GM19023 (cell line): ENCODE results near the gene AQP11.
A peak's percentile ranks its signal among the peaks of the same experiment; 100 is the strongest.
"Not testable (repeated sequence)": the region's sequence is repeated elsewhere in the genome, so short reads cannot be mapped to it uniquely, and the experiment has no call there.

ENCODE experiments used
- ATAC-seq: cut with Tn5 transposase; IDR thresholded peaks from one replicate; pipeline ENCODE4 v1.9.1; 2021; ENCODE audit warnings: mild to moderate bottlenecking, moderate library complexity; ENCODE audit not compliant: unreplicated experiment

Gene AQP11

DNA sequence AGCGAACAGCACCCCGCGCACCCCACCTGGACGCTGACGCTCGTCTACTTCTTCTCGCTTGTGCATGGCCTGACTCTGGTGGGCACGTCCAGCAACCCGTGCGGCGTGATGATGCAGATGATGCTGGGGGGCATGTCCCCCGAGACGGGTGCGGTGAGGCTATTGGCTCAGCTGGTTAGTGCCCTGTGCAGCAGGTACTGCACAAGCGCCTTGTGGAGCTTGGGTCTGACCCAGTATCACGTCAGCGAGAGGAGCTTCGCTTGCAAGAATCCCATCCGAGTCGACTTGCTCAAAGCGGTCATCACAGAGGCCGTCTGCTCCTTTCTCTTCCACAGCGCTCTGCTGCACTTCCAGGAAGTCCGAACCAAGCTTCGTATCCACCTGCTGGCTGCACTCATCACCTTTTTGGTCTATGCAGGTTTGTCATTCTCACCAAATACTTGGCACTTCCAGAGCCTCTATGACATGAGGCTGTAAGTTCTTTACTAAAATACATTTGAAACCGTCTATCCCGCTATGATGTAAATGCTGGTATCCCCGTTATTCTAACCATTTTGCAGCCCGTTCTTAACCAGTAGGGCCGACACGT lies 535 bp downstream of the AQP11 start:
- ATAC-seq = peak; percentile 10

DNA sequence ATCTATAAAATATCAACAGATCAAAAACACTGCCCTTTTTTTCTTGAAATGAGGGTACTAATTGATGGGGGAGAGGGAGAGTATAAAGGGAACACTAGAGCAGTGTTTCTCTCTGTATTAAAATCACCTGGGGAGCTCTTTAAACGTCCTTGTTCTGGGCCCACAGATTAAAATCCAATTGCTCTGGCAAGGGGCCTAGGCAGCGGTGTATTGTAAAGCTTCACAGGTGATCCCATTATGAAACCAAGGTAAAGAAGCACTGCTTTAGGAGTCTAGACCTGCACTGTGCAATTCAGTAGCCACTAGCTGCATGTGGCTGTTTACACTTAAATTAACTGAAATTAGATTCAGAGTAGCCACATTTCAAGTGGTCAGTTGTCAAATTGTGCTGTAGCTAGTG lies 3.0 kb downstream of the AQP11 start:
- no peak for ATAC-seq

DNA sequence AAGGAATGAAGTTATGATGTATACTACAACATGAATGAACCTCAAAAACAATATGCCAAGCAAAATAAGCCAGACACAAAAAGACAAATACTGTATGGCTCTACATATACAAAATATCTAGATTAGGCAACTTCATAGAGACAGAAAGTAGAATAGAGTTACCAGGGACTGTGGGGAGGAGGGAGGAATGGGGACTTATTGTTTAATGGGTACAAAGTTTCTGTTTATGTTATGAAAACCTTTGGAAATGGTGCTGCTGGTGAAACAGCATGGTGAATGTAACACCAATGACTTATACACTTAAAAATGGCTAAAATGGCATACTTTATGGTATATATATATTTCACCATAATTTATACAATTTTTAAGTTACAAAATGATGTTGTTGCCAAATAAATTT lies 4.1 kb downstream of the AQP11 start:
- no peak for ATAC-seq

DNA sequence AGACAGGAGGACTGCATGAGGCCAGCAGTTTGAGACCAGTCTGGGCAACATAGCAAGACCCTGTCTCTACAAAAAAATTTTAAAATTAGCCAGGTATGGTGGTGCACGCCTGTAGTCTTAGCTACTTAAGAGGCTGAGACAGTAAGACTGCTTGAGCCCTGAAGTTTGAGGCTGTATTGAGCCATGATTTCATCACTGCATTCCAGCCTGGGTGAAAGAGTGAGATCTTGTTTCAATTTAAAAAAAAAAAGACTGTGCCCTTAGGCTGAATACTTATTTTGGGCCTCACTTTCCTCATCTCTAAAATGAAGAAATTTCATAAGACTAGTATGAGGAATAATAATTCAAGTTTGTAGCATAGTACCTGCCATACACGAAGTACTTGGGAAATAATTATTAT lies 6.9 kb downstream of the AQP11 start:
- no peak for ATAC-seq

DNA sequence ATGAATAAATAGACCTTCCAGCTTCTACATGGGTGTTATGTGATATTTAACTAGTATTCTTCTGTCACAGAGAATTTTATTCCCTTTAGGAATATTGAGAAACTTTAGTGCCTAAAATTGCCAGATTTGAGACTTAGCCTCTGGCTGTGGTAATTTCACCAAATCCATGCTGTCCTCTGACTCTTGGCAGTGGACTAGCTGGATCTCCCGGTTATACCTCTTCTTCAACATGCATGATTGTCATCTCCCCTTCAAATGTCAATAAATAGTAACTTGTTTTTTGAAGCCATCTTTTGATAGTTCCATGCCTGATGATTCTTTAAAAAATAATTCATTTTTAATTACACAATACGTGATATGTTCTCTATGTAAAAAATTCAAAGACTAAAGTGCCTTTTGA lies 8.4 kb downstream of the AQP11 start:
- no peak for ATAC-seq

DNA sequence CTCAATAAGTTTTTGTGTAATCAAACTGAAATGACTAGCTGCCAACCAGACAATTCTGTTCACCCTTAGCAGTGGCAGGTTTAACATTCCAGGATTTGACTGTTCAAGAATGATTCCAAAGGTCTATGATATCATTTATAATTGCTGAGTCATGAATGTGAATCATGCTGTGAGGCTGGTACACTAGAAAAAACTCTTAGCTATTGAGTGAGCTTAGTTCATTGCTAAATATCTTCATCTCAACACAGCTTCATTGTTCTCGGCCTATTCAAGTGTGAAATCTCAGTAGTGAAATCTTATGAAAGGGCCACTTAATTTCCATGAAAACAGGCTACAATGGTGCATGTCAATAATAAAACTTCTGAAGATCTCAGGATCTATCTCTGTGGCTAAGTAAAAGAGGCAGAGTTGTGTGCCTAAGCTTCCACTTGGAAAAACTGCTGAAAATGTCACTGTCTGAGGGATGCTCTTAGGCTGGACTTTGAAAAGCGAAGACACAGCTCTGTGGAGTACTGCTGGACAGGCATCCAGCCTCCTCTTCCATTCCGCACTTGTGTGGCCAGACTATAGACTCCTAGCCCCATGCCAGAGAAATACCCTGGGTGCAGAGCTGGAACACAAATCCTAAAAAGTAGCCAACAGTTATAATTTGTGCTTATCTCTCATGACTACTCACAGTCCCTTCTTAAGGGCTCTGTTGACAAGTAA lies 12.8 kb downstream of the AQP11 start:
- ATAC-seq = no peak

DNA sequence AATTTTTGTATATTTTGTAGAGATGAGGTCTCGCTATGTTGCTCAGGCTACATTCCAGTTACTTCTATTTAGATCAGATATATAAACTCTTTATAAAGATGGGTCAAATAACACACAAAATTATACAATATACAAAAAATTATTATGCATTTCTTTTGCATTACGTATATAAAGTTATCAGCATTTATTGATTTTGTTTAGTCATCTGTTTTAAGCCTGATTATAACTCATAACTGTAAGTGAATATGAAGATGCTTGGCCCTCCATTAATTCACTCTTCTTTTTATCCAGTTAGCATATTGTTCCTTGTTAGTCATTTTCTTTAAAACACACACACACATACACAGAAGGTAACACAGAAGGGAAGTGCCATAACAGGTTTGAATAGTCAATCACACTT lies 14.5 kb downstream of the AQP11 start:
- ATAC-seq = no peak

DNA sequence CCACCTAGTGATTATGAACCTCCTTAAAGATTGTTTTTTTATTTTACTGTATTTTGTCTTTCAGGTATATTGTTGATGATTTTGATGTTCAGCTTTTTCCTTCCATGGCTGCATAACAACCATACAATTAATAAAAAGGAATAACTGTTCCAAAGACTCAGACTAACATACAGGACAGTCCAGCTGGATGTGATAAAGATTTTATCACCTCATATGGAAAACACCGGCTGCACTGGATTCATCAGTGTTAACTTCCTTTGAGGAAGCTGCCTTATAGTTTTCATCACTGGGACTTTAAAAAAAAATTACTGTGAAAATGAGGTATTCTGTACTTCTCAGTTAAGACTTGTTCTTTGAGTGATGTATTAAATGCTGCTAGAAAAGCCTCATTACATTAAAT lies 19.5 kb downstream of the AQP11 start:
- ATAC-seq = no peak

DNA sequence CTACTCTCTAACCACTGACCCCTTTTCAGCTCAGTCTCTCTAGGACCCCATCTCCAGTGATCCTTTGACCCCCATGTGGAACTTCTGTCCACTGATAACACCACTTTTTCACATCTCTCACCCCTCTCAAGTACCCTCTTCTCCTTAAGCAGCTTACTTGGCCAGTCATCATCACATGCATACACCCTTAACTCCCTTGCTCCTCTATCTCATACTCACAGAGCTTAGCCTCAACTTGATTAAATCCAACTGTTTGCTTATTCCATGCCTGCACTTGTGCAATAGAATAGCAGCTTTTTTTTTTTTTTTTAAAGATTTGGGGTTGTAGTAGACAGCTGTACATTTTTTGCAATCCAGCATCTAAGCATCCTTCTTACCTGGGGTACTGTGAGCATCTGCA lies 22.2 kb downstream of the AQP11 start:
- ATAC-seq = no peak

DNA sequence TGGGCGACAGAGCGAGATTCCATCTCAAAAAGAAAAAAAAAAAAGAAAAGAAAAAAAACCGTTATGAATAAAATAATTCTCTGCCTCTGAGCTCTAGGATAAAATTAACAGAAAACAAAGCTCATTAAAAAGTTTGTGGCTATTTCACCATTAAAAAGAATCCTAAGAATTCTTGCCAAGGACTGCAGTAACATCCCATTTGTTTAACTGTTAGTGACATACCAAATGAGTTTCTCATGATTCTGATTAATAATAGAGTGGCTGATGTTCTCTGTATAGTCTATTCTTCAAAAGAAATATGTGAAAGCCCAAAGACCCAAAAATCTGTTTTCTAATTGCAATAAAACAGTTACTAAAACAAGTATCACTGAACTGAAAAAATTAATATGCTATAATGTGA lies 28.1 kb downstream of the AQP11 start:
- no peak for ATAC-seq

DNA sequence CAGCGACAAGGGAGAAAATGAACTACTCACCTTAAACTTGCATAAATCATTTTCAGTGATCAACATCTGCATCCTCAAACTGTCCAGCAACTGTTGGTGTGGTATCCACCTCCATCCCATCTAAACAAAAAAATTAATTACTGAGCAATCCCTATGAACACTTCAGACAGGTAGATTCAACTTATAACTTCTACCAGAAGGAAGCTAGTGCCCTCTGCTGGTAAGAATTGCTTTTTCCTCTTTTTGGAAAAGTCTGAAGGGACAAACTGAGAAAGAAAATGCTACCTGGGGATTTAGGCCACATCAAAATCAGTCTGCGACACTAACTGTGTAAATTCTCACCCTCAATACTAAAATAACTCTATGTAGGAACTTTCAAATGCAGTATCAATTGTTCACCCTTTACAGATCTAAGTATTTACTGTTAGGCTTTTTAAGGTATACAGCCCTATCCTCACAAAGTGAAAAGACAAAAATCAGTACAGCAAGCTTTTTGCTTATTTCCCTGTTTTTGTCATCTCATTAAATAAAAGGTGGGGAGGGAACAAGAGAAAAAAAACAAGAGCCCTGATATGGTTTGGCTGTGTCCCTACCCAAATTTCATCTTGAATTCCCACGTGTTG lies 29.9 kb downstream of the AQP11 start:
- no peak for ATAC-seq

DNA sequence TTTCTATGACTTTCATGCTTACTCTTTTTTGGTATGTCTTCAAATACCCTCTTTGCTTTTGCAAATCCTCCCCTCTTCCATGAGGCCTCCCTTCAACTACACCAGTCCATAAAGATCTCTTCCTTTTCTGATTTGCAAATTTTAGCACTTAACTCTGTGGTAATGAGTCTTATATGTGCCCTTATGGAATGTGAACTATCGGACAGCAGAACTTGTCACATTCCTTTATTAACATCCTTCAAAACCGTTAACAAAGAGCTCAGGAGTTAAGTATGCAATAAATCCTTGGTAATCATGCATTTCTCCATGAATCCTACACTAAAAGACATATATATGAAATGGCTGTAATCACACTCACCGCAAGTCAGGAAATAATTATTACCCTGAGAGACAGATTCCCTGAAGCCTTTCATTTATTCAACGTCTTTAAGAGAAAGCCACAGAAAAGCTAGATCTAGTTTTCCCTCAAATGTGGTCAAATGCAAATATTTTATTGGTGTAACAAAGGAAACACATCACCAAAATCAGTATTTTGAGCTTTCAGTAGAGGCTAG lies 40.5 kb downstream of the AQP11 start:
- no peak for ATAC-seq

DNA sequence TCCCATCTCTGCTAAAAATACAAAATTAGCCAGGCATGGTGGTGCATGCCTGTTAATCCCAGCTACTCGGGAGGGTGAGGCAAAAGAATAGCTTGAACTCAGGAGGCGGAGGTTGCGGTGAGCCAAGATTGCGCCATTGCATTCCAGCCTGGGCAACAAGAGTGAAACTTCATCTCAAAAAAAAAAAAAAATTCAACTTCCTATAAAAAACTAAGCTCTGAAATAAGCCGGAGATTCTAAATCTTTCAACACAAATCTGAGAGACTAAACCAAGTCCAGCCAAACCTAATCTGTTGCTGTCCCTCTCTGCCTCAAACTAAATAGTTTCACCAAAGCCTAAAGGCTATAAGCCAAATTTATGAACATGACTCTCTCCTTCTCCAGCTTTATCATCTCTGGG lies 44.2 kb downstream of the AQP11 start:
- ATAC-seq = not testable (repeated sequence)

DNA sequence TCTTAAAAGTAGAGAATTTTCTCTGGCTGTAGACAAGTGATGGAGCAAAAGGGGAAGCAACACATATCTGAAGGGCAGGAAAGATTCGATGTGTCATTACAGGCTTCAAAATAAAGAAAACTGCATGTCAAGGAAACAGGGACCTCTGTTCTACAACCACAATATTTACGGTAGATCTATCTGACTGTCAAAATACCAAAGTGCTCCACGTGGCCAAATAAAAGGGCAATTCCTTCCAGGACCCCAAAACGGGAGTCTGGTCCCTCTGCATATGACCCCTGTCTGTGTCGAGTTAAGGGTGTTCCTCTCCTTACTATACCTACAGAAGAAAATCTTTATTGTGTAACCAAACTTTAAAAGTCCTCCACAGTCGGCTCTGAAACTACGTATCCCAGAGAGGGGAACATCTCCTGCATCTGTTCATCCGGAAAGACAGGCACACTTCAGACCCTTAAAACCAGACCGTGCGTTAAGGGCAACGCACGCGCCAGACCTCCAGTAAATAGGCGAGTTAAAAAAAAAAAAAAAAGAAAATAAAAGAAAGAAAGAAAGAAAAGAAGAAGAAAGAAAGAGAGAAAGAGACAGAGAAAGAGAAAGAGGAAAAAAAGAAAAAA lies 47.1 kb downstream of the AQP11 start:
- no peak for ATAC-seq

DNA sequence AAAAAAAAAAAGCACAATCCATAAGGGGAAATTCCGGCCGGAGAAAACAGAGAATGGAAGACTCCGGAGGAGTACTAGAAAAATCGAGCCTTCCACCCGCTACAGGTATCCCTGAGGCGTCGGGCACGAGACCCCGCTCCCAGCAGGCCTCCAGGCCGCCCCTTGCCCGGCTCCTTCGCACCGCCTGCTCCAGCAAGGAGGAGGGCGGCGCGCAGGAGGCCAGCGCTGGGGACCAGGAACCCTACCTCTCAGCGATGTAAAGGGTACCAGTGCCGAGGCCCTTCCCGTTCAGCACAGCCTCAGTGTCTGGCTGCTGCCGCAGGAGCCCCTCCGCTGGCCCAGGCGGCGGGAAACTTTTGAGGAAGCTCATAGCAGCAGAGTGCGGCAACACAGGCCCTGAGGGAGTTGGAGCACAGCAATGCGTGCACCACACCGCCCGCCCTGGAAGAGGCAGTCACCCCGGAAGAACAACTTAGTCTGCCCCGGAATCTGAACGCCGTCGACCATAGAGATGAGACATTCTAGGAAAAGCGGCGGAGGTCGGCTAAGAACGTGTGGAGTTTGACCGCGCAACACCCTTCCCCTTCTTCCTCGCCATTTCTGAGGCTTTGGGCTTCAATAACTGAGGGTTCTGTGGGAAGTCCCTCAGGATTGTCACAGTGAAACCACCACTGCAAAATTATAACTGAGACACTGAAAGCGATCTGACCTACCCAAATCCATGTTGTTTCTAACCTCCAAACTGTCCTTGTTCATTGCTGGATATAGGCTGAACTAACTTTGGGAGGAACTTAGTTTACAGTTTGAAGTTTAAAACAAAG lies 47.8 kb downstream of the AQP11 start, which contains the start of gene CLNS1A:
Gene CLNS1A (minus strand): TSS at position 450 of the 821 bp plus-strand sequence. CDS start 80 bp downstream, at position 370.
- peak; percentile 96 for ATAC-seq

DNA sequence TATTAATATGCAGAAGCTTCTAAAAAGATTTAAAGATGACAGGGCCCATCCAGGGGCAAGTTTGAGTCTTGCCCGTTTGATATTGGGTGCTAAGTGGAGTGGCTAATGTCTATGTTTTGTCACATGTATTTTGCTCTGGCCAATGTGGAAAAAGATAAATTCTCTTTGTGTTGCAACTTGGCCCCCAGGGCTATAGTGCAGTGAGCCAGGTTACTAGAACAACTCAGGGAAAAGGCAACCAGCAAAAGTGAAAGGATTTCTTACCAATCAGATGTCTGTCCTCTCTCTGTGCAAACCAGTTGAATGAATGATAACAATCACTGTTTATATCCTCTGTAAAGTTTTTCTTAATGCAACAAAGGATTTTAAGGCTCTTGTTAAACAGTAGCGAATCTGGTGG lies 52.5 kb downstream of the AQP11 start:
- ATAC-seq = no peak

DNA sequence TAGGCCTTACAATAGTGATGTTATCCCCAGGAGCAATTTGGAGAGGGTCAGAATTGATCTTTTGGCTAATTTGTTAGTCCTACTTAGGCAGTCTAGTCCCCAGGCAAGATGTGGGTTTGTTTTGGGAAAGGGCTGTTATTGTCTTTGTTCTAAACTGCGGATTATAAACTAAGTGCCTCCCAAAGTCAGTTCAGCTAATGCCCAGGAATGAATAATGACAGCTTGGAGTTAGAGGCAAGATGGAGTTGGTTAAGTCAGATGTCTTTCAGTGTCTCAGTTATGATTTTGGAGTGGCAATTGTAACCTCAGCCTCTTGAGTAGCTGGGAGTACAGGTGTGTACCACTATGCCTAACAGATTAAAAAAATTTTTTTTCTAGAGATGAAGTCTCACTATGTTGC lies 55.1 kb downstream of the AQP11 start:
- no peak for ATAC-seq

DNA sequence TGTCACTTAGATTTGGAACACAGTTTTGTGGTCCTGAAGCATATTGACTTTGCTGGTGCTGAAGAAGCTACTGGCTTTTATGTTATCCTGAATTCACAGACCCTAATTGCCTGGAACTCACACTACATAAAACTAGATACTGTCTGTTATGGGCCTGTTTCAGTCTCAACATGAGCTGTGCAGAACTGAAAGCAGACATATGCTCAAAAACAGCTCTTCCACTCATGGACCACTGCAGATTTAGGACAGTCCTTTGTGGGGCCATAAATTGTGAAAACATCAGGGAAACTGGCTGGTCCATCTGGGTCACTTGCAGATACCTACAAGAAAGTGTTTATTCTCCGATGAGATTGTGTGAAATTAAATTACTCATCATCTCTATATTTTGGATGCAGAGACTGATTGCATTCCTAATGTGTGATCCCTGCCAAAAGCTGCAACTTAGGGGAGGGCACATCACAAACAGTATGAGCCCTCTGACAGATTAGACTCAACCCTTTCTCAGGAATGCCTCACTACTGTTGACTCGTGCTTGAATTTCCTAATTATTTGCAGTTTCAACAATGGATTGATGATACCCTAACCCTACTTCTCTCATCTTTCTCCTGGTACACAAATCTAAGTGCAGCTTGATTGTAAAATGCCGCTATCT lies 58.0 kb downstream of the AQP11 start:
- no peak for ATAC-seq

DNA sequence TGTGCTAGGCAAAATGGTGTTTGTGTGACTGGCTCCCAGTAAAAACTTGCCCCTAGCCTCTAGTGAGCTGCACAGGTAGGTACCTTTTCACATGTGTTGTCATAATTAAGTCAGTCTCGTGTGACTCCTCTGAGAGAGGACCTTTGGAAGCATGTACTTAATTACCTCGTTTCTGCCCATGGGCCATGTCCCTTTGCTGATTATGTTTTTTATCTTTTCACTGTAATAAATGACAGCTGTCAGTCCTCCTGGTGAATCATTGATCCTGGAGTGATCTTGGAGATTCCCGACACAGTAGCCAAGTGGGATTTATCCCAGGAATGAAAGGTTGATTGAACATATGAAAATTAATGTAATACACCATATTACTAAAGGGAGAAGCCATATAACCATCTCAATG lies 60.4 kb downstream of the AQP11 start:
- no peak for ATAC-seq

DNA sequence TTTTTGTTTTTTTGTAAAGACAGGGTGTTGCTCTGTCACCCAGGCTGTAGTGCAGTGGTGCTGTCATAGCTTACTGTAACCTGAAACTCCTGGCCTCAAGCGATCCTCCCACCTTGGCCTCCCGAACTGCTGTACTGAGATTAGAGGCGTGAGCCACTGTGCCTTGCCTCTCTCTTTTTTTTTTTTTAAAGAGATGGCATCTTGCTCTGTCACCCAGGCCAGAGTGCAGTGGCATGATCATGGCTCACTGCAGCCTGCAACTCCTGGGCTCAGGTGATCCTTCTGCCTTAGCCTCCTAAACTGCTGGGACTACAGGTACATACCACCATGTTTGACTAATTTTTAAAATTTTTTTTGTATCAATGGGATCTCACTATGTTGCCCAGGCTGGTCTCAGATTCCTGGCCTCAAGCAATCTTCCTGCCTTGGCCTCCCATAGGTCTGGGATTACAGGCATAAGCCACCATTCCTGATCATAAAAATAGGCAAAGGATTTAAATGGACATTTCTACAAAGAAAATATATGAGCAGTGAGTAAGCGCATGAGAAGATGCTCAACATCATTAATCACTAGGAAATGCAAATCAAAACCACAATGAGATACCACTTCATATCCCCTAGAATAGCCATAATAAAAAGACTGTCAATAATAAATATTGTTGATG lies 65.1 kb downstream of the AQP11 start:
- ATAC-seq = no peak
